Stimulated activated CD4-positive, alpha-beta T cell treated with anti-CD3 and anti-CD28 coated beads, Interleukin-15, amount 100 ng/mL, for 1 hour (primary cell): Measurements from ENCODE around the gene RIMKLA.

Experiments
- DNase-seq, 2 donors: peaks; one replicate each; pipeline ENCODE4 v3.0.0-alpha.2; 2020; ENCODE audit warnings: low read depth in 1 of 2, low spot score in 1 of 2

The RIMKLA gene

DNA sequence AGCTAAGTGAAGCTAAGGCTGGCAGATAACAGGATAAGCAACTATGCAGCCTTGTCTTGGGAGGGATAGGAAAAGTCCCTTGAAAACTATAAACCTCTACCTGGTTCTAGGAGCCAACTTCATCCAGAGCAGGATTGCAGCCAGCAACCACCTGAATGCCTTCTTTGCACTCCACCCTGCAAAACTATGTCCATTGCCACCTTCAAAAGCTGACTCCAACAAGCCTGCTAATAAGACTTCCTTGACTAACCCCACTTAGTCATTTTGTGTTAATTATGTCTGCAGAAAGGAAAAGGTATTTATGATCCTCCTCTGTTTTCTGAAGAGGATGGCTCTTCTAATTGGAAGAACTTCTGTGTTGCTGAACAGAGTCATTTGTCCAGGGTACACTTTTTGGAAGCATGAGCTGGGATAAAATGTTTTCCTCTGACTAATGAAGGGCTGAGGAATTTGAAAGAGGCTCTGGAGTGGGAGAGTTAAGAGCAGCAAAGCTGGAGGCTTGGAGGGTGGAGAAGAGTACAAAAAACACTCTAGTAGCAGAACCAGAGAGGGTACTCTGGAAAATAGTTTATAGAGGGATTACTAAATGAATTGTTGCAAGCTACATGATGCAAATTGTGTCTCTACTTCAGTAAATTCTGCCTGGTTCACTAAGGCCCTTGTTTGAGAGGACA lies 9.6 kb upstream of the RIMKLA start:
- DNase-seq: no peak

DNA sequence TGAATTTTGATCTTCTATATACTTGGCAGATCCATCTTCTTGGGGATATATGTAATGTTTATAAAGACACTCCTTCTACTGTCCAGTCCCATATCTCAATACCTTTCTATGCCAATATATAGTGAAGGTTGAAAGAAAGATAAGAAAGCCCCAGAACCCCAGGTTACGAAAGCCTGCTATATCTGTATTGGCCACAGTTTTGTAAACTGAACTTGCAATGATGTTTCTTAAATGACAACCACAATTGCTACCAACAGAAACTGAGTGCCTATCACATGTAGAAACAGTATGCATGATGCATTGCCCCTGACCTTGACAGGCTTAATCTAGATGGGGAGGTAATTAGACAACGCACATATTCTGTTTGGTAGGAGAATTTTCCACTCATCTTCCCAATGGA lies 7.8 kb upstream of the RIMKLA start:
- DNase-seq: no peak

DNA sequence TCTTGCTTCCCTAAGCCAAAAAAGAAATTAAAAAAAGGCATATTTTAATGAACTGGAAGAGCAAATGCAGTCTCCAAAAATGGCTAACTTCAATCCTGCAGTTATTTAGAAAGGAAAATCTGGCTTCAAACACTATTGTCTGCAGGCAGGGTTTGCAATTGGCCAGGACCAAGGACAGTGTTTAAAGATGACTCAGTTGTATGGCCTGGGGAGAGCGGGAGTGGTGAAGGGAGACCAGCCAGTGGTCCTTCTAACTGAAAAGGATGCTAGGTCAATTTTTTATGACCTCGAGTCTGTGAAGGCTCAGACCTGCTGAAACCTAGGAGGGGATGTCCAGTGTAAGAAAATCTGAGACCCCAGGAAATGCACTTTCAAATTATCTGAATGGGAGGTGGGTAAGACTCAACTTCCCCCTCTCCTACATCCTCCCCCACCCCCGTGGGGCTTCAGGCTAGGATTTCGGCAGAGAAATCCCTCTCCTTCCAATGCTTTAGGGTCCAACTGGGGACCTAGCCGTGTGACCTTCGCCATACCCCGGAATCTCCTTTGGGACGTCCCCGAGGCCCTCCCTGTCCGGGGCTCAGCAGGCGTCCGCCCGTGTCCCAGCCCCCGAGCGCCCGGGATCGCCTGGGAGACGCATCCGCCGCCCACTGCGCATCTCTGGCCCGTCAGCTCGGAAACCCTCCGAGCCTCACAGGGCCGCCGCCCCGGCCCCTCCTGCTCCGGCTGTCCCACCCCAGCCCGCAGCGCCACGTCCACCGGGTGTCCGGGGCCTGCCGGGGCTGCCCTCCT lies 602 bp upstream of the RIMKLA start:
- no peak for DNase-seq

GRCh38 chr1:42381280-42381673 lies 685 bp downstream of the RIMKLA start:
- no peak for DNase-seq

- DNase-seq: no peak
Measured at GRCh38 chr1:42385283-42385682, 4.7 kb downstream of the RIMKLA start.

GRCh38 chr1:42386051-42386450 lies 5.5 kb downstream of the RIMKLA start:
- DNase-seq: no peak

- DNase-seq: no peak
Measured at GRCh38 chr1:42392255-42392654, 11.7 kb downstream of the RIMKLA start.

GRCh38 chr1:42392967-42393848 lies 12.6 kb downstream of the RIMKLA start:
- no peak for DNase-seq

DNA sequence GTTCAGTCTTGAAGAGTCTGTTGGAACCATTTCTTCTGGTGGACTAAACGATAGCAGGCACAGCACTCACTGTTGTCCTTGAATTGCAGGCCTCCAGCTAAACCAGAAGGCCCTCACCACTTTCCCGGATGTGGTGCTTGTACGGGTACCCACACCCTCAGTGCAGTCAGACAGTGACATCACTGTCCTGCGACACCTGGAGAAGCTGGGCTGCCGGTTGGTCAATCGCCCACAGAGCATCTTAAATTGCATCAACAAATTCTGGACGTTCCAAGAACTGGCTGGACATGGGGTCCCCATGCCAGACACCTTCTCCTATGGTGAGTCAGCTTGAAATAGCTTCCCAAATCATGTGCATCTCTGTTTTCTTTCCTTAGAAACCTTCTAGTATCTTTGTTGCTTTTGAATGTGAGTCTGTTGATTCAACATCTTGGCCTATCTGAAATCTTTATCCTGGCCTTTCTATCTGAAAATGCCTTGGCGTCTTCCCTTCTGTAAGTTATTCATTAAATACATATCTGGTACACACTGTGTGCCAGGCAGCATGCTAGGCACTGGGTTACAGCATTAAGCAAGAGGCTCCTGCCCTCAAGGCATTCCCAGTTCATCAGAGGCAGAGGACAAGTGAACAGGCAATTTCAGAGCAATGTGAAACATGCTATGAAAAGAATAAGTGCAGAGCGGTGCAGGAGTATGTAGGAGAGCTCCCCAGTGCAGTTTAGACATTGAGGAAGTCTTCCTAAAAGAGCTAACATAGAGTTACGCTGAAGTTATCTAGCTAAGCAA lies 18.9 kb downstream of the RIMKLA start:
- no peak for DNase-seq

DNA sequence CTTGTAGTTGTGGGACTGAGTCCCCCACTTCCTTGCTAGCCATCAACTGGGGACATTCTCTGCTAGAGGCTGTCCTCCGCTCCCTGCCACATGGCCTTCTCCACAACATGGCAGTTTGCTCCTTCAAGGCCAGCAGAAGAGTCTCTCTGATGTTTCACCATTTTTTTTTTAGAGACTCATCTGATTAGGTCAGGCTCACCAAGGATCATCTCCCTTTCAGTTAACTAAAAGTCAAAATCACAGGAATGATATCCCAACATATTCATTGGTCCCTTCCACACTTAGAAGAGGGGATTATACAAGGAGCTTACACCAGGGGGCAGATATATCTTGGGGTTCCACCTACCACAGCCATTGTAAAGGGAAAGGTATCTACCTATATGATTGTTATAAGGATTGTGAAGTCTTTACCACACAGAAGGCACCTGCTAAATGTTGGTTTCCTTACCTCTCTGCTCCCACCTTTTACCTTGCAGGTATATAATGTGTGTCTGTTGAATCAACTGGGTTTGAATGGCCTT lies 23.3 kb downstream of the RIMKLA start:
- DNase-seq: no peak

DNA sequence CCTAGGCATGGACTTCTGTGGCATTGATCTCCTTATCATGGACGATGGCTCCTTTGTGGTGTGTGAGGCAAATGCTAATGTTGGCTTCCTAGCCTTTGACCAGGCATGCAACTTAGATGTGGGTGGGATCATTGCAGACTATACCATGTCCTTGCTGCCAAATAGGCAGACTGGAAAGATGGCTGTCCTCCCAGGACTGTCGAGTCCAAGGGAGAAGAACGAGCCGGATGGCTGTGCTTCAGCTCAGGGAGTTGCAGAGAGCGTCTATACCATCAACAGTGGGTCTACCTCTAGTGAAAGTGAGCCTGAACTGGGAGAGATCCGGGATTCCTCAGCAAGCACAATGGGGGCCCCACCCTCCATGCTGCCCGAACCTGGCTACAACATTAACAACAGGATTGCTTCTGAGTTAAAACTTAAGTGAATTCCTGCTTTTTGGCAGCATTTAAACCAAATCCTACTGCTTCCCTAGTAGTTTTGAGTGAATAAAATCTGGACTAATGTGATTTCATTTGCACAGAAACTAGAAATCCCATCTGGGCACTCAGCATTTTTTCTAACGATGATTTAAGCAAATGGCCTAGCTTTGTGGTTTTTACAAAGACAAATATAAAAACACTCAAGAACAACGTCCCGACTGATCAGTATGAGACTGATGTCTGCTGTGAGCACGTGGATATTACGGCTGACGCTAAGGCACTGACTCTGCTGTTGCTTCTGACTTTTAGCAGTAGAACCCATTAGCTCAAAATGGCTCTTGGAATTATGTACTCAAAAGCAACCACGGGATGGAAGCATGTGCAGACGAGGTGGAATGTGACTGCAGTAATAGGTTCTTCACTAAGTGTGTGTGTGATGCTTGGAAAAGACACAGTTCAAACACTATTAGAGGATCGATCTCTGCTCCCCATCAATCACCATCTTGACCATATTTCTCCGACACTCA lies 34.2 kb downstream of the RIMKLA start:
- no peak for DNase-seq

- DNase-seq: no peak
Measured at GRCh38 chr1:42417166-42417565, 36.6 kb downstream of the RIMKLA start.

GRCh38 chr1:42418516-42418915 lies 37.9 kb downstream of the RIMKLA start:
- no peak for DNase-seq

- no peak for DNase-seq
Measured at GRCh38 chr1:42419126-42419821, 38.7 kb downstream of the RIMKLA start.

GRCh38 chr1:42420121-42420520 lies 39.5 kb downstream of the RIMKLA start:
- no peak for DNase-seq

GRCh38 chr1:42420911-42421585 lies 40.5 kb downstream of the RIMKLA start:
- no peak for DNase-seq

DNA sequence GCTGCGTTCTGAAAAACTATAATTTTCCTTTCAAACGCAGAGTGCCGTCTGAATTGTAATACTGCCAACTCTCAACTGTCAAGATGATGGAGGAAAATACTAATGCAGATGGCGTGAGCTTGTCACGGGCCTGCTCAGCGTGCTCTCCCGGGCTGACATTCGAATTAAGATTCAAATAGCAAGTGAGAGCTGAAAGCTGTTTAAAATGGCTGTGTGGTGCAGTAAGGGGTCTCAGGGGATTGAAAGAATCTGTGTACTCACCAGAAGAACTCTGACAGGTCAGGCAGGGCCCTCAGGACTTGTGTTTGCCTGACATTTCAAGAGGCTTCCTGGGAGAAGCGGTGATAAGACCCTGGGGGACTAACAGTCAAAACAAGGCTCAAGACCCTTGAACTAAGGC lies 42.1 kb downstream of the RIMKLA start:
- no peak for DNase-seq

GRCh38 chr1:42423681-42424080 lies 43.1 kb downstream of the RIMKLA start:
- DNase-seq: no peak

GRCh38 chr1:42424201-42424600 lies 43.6 kb downstream of the RIMKLA start:
- DNase-seq: no peak
